Measurements from ENCODE around the gene RBP3.

DNA sequence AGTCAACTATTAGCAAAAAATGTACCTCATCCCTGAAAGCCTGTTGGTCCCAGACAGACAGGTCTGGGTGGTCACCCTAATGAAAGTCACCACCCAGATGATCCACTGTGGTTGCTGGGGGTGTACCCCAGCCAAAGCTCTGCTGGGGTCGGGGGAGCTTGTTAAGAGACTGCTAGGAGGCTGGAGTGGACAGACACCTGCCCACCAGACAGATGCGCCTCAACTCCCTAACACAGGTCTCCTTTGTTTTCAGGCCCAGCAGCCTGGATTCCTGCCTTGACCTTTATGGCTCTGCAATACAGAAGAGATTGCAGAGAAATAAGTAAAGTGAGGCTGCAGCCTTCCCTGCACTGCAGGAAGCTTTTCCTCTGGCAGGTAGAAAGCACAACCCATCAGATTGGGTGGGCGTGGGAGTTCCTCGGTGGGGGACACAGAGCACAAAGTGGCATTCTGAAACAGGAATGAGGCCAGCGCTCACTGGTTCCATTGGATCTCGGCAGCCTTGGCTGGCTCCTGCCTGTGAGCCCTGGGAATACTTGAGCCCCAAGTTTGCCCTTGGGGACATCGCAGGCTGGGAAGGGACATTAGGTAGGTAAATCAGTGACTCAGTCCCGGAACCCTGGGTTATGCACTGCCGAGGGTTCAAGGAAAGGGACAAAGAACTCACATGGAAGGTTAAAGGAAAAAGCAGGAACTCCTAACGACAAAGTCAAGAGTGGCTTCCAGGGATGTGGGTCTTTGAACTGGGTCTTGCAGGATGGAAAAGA lies 53.9 kb downstream of the RBP3 start:
- TF ChIP-seq, protein P1, sequence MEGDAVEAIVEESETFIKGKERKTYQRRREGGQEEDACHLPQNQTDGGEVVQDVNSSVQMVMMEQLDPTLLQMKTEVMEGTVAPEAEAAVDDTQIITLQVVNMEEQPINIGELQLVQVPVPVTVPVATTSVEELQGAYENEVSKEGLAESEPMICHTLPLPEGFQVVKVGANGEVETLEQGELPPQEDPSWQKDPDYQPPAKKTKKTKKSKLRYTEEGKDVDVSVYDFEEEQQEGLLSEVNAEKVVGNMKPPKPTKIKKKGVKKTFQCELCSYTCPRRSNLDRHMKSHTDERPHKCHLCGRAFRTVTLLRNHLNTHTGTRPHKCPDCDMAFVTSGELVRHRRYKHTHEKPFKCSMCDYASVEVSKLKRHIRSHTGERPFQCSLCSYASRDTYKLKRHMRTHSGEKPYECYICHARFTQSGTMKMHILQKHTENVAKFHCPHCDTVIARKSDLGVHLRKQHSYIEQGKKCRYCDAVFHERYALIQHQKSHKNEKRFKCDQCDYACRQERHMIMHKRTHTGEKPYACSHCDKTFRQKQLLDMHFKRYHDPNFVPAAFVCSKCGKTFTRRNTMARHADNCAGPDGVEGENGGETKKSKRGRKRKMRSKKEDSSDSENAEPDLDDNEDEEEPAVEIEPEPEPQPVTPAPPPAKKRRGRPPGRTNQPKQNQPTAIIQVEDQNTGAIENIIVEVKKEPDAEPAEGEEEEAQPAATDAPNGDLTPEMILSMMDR (IDR thresholded peaks at IDR 0.05), result no peak
- TF ChIP-seq POLR2A (IDR thresholded peaks at IDR 0.05), result no peak

Data from heart left ventricle (tissue), 13 donors.